ENCODE measurements around the gene IDI1.
"Not testable (repeated sequence)": the region's sequence is repeated elsewhere in the genome, so short reads cannot be mapped to it uniquely, and the experiment has no call there.

The IDI1 gene

DNA sequence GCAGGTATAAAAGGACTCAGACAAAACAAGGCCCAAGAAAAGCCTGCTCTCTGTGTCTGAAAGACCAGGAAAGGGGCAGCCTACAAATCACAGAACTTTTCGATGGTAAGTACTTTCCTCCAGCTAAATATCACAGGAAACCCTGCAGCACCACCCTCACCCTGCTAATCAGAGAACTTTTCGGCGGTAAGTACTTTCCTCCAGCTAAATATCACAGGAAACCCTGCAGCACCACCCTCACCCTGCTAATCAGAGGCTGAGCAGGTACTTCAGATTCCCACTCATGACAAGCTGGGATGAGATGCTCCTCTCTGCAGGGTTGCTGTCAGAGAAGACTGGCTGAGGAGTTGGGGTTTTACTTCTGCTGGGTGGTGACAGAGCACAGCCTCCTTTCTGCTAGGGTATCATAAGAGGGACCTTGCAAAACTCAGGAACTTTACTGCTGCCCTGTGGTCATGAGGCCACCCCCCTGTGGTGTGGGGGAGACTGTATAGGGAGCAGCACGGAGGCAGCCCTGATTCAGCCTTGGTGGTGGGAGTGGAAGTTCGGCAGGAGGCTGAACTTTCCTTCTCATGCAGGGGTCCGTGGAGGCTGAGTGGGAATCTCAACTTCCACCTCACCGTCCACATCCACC lies 14.4 kb upstream of the IDI1 start:
- no peak for DNase-seq

DNA sequence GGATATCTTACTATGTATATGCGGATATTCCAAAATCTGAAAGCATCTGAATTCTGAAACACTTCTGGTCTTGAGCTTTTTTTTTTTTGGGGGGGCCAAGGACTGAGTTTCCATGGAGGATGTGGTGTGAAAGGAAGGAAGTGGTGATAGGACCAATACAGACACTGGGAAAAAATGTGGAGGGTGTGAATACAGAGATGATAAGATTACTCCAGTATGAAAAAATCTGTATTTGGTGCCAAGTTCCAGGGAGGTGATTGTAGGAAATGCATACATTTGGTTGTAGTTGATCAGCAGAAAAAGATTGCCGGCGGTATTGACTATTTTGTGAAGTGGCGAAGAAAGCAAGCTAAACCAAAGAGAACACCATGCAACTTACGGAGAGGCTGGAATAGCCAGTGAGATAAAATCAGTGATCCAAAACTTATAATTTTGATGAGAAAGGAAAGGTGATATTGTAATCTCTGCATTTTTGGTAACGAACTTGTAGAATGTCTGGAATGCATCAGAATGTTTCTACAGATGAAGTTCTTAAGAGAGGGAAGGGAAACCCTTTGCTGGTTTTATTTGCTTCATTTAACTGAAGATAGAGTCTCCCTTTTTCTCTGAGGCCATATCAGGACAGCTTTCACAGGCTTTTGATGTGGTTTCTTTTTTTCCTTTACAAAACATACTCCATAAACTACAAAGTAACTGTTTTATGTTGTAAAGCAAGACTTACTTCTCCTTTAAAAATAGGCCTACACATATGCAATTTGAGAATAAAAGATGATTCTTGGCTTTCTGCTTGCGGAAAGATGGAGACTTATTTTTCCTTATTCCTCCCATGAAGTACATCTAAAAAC lies 13.2 kb upstream of the IDI1 start:
- DNase-seq = no peak

DNA sequence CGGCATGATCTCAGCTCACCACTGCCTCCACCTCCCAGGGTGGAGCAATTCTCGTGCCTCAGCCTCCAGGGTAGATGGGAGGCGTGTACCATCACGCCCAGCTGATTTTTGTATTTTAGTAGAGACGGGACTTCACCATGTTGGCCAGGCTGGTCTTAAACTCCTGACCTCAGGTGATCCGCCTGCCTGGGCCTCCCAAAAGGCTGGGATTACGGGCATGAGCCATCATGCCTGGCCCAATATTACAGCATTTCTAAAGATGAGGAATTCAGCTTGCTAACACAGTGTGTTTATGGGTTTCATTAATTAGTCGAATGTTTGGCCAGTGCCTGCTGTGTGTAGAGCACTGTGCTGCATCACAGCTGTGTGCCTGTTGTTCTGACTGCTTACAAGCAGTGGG lies 11.0 kb upstream of the IDI1 start:
- no peak for DNase-seq

DNA sequence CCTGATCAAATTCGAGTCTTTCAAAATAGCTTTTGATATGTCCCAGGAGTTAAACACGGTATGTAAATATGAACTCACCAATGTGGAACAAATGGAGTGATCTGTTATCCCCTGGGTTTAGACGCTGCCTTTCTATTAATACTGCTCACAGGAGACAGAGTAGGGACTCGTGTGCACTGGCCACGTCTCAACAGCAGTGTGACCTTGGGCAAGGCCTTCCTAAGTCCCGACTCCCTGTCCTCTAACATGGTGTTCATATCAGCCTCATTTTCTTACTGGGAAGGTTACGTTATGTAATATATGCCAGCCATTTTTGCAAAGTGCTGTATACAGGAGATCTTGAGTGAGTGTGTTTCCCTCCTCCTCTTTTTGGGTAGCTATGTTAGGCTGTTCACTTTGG lies 9.1 kb upstream of the IDI1 start:
- DNase-seq = no peak

DNA sequence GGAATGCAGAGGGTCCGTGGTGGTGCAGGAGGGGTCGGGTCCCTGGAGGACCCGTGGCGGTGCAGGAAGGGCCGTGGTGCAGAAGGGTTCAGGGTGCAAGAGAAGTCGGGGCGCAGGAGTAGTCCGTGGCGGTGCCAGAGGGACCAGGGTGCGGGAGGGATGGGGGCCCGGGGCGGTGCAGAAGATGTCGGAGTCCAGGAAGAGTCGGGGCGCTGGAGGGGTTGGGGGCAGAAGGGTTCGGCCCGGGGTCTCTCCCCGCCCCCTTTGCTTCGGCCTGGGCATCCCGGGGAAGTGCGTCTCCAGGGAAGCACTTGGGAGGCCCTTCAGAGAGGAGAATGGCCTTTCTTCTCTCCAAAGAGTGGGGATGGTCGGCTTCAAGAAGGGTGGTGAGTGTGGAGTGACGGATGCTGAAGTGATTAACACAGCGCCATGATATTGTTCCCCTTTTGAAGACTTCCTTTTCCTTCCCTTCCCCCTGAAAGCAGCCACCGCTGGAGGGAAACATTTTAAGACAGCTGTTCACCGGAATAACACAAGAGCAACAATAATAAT lies 8.3 kb upstream of the IDI1 start:
- peak; percentile 71 to 76 for DNase-seq

DNA sequence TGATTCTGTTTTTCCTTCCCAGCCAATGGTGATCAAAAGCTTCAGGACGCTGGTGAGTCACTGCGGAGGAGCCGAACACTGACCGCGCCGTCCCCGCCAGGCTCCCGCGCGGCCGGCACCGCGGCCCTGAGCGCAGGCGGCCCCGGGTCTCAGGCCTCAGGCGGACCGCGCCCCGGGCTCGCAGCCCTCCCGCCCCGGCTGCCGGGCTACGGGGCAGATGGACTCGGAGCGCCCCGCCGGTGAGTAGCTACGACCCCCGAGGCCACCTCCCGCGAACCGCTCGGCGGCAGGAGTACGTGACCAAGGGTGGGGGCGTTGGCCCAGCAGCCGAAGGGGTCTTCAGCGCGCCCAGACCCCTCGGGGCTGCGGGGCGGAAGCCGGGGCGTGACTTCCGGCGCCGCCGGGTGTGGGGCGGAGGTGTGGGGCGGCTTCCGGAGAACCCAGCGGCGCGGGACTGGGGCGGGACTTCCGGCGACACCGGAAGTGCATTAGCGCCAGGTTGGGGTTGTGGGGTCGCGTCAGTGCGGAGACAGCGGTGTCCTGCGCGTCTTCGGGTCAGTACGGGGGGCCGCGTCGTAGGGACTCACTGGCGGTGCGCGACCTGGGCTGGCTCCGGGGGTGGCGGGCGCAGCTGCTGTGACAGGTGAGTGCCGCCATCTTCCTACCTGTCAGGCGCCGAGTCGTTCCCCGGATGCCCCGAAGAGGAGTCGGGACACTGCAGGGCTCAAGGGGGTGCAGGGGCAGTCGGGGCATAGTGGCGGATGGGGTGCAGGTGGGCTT lies 7.6 kb upstream of the IDI1 start, which contains the start of gene WDR37:
TSS of gene WDR37 (plus strand) at position 60 of the 780 bp plus-strand sequence. CDS start 15,771 bp downstream, outside the sequence.
- DNase-seq = peak; percentile 41 to 58

DNA sequence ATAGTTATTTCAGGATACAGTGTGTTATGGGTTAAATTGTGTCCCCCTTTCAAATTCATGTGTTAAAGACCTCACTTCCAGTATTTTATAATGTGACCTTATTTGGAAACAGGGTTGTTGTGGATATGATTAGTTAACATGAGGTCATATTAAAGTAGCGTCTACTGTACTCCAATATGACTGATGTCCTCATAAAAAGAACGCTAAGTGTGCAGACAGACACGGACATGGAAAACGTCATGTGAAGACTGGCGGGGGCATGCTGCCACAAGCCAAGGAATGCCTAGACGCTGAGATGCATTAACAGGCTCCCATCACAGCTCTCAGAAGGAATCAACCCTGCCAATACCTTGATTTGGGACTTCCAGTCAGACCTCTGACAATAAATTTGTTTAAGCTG lies 5.8 kb upstream of the IDI1 start:
- DNase-seq = no peak

DNA sequence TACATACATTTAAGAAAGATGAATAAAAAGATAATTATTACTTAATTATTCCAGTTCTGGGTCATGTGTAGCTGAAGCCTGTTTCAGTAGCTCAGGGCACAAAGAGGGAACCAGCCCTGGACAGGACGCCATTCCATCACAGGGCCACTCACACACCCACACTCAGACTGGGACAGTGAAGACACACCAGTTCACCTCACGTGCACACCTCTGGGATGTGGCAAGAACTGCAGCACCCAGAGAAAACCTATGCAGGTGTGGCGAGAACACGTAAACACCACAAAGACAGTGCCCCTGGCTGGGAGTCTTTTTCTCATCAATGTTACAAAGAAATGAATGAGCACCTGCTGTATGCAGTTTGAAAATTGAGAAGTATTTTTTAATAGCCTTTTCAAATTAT lies 1.6 kb upstream of the IDI1 start:
- DNase-seq = peak in 1 of 2 experiments; percentile 6

DNA sequence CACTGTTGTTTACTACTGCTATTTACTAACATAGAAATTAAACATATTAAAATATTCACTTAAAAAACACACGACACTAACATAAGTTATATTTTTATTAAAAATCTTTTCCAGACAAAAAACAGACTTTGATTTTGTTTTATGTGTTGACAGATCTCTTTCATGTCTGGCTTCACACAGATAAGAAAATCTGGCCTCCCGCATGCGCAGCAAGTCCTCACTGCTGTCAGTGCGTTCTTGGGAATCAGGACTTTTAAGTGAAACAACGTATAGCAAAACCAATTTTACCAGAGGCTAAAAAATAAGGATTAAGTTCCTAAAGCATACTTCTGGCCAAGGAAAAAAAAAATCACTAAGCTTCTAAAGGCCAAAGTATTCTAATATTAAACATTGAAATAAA lies 1.2 kb upstream of the IDI1 start:
- DNase-seq = no peak

DNA sequence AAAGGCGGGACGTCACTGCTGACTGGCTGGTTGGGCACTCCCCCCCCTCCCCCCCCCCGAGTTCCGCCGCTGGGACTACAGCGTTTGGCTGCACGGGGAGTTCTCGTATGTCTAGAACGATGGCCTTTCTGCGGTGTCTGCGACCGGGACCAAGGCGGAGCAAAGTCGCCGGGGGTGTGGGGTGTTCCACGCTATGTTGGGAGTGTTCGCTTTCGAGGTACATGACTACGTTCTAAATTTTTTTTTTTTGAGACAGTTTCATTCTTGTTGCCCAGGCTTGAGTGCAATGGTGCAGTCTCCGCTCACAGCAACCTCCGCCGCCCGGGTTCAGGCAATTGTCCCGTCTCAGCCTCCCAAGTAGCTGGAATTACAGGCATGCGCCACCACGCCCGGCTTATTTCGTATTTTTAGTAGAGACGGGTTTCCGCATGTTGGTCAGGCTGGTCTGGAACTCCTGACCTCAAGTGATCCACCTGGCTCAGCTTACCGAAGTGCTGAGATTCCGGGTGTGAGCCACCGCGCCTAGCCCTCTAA lies 573 bp upstream of the IDI1 start:
- DNase-seq = no peak

DNA sequence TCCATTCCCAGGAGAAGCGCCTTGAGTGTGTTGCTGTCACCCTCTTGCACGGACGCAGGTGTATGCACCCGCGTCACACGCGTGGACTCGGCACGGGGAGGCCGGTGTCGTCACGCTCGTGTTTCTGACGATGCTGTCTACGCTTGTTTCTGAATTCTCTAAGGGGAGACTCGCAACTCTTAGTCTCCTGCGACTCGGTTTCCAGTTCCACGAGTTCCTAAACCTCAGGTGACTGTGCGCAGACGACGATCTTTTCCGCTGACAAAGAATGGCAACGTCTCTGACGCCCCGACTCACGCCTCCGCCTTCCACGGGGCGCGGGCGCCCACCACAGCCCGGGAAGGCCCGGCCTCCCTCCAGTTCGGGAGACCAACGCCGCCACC lies 579 bp downstream of the IDI1 start:
- no peak for DNase-seq

DNA sequence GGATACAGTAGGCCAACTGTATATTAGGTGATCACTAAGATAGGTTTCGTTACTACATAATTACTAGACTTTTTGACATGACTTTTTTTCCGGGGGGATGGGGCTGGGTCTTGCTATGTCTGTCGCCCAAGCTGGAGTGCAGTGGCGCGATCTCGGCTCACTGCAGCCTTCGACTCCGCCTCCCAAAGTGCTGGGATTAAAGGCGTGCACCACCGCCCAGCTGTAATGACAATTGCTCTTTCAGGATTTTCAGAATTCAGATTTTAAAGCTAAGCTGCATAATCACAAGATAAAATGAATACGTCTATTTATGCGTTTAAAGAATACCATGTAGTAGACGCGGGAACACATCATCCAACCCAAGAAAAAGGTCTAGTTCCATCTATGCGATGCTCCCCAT lies 982 bp downstream of the IDI1 start:
- DNase-seq = no peak

DNA sequence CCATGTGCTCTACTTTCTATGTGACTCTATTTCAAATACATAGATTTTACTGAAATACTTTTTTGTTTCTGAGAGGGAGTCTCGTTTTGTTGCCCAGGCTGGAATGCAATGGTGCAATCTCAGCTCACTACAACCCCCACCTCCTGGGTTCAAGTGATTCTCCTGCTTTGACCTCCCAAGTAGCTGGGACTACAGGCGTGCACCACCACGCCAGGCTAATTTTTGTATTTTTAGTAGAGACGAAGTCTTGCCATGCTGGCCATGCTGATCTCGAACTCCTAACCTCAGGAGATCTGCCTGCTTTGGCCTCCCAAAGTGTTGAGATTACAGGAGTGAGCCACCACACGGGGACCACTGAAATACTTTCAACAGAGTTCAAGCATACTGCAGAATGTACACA lies 3.5 kb downstream of the IDI1 start:
- DNase-seq = no peak

DNA sequence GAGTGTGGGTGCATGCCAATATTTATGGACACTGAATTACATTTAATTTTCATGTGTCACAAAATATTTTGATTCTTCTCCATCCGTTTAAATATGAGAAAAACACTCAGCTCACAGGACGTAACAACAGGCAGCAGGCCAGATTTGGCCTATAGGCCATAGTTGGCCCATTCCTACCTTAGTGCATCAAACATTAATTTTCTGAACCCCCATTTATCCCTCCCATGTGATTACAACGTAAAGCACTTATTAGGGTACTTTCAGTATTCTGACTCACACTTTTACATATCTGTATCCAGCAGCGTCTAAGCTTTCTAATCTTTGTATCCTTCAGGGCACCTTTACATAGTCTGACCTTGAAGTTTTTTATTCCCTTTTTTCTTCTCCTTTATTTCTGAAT lies 4.0 kb downstream of the IDI1 start:
- no peak for DNase-seq

DNA sequence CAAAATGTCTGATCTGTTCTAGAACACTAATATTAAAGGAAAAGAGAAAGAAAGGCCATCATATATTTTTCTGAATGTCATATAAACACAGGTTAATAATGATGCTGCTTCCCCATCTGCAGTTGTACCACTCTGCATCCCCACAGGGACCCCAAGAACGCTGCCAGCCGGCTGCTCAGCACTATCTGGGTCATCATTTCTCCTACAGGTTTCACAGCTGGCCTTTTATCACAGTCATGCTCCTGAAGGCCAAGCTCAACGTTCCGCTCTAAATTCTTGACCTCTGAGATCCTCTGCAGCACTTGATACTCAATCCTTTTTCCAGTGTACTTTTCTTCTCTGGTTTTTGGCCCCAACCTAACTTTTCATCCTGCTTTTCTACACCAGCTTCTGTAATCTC lies 4.8 kb downstream of the IDI1 start:
- DNase-seq = no peak

DNA sequence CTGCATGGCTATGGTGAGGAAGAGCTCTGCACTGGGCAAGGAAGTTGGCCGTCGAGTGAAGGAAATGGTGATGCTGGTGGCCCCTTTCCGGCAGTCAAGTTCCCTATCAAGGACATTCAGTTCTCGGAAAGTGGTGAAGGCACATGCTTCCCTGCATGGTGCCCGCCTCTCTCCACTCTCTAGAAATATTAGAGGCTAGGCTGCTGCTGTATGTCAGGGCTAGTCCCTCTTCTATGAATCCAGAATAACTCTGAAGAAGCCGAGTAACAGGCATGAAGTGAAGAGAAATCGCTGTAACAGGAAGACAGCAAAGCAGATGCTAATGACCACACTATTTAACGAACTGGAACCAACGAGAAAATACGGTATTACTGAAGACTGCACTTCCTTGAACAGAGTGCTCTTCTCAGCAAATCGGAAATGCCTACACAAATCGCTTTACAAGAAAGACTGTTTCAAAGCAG lies 5.4 kb downstream of the IDI1 start:
- peak; percentile 53 to 59 for DNase-seq

DNA sequence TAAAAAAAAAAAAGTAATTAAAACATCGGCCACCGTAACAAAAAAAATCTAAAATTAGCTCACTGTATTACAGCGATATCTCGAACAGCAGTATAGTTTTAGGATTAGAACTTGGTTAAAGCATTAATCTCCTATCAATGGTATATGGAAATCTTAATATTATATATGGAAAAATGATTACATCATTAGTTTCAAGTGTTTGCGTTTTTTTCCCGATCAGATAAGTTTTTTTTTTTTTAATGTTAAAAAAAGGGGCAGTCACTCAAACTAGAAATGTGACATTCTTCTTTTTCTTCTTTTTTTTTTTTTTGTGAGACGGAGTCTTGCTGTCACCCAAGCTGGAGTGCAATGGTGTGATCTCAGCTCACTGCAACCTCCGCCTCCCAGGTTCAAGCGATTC lies 7.4 kb downstream of the IDI1 start:
- DNase-seq = no peak

DNA sequence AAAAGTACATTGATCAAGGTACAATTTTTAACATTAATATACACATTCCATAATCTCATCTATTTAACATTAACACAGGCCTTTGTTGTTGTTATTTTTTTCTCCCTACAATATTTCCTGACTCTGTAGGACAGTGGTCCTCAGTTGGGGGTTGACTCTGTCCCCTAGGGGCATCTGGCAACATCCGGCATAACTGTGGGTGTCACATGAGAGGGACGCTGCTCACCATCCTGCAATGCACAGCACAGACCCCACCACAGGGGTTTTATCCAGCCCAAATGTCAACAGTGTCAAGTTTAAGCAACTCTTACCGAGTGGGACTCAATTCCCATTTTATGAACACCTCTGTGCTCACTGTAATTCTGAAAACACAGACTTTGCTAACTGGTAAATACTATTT lies 8.8 kb downstream of the IDI1 start:
- DNase-seq = no peak

DNA sequence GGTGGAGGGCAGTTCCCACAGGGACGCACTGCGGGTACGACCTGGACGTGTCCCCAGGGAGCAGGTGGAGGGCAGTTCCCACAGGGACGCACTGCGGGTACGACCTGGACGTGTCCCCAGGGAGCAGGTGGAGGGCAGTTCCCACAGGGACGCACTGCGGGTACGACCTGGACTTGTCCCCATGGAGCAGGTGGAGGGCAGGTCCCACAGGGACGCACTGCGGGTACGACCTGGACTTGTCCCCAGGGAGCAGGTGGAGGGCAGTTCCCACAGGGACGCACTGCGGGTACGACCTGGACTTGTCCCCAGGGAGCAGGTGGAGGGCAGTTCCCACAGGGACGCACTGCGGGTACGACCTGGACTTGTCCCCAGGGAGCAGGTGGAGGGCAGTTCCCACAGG lies 10.2 kb downstream of the IDI1 start:
- not testable (repeated sequence) for DNase-seq

DNA sequence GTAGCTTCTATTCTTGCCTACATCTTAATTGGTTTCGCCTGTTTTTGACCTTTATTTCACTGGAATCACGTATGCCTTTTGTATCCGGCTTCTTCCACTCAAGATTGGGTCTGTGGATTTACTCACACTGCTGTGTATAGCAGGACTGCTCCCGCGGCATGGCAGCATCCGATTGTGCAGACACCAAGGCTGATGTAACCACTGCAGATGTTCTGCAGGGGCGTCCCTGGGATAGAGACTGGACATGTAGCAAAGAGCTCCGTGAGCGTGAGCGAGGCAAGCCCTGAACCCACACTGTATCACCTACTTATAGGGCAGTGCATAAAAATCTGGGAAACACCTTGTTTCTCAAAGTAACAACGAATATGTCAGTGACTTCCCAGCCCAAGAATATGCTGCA lies 11.8 kb downstream of the IDI1 start:
- DNase-seq = no peak

DNA sequence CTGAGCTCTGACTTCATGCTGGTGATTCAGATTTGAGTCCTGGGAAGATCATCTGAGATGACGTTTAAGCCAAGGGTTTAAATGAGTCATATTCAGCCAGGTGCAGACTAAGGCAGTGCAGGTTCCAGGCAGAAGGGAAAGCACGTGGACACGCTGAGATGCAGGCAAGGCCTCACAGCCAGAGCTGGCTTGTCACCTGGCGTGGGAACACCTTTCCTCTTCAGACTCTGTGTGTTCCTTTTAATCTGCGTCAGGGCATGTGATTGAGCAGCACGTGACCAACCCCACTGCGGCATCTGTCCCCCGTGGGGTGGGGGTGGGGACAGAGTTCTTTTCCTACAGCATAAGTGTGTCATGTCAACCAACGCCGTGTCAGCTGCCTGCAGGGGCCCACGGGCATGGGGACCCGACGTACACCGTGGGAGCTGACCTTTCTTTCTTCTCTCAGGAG lies 12.6 kb downstream of the IDI1 start:
- no peak for DNase-seq

DNA sequence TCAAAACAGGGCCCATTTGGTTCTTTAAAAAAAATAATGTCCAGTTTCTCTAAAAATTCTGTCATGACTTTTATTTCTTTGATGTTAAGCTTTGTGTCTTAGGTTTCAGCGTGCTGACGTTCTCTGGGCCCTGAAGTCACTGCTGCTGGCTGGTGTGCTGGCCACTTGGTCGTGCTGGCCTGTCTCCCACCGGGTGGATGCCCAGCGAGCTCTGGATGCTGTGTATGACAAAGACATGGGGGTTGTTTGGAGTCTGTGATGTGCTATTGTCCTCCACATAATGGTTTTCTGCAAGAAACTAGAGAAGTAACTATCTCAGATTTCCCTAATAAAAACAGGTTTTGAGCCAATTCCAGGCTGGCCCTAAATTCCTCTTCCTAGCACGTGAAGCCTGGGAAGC lies 13.7 kb downstream of the IDI1 start:
- DNase-seq = no peak

DNA sequence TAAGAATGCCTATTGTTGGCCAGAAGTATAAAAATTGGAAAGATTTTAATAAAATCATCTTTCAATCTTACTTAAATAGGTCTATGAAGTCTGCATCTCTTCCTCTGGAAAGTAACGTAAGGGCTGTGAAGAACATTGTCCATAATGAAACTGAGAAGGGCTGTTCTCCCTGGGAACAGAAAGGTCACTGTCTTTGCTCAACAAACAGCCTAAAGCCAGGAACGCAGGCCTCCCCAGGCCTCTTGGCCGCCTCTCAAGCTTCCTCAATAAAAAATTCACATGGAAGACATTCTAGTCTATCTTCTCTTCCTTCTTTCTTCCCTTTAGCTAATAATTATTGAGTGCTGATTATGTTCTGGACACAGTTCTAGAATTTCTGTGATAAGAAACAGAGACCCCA lies 14.2 kb downstream of the IDI1 start:
- no peak for DNase-seq
